OCI-LY7 (cell line): Measurements from ENCODE around the gene ANTKMT. TPM values are rescaled to one million over a fixed set of nuclear protein-coding genes. Genes with fewer than 3 reads are reported as not detected.

Experiments used
- BruUV-seq: library from RNA; stranded (reverse); fragments of 400-500 nt; replicated peaks from 2 replicates; lab custom pipeline; 2021; lab: Mats Ljungman, UMichigan
- CTCF ChIA-PET: fragments of 300-600 bp; sonication (Branson Sonifier 250); formaldehyde crosslinking; loops from one replicate; lab custom pipeline; 2022; ENCODE audit warnings: antibody characterized with exemption; ENCODE audit not compliant: unreplicated experiment; lab: Charles Lee
- POLR2A ChIA-PET: fragments of 300-600 bp; sonication (Branson Sonifier 250); formaldehyde crosslinking; loops from one replicate; lab custom pipeline; 2022; ENCODE audit warnings: antibody characterized with exemption; lab: Charles Lee
- DNase-seq: peaks from one replicate; pipeline ENCODE4 v3.0.0-alpha.2; 2015; ENCODE audit warnings: low spot score
- H2AFZ ChIP-seq: fragments of 200-600 bp; sonication (generic), shearing (Covaris generic); 2 replicates; pipeline ENCODE4 v1.6.1; 2014; ENCODE audit warnings: mild to moderate bottlenecking, antibody characterized with exemption, low read length, moderate library complexity
- H3K27ac ChIP-seq: fragments of 200-600 bp; sonication (generic); 2 replicates; pipeline ENCODE4 v1.5.1; 2014; ENCODE audit warnings: mixed run types, low read depth, mild to moderate bottlenecking, moderate library complexity, low read length, inconsistent platforms; ENCODE audit not compliant: poor library complexity, severe bottlenecking
- H3K36me3 ChIP-seq: fragments of 200-600 bp; sonication (generic); 2 replicates; pipeline ENCODE4 v1.6.1; 2014; ENCODE audit warnings: mild to moderate bottlenecking, antibody characterized with exemption, low read length, moderate library complexity, mixed read lengths; ENCODE audit not compliant: insufficient read depth
- H3K4me1 ChIP-seq: fragments of 200-600 bp; sonication (generic); 2 replicates; pipeline ENCODE4 v1.5.1; 2014; ENCODE audit warnings: mild to moderate bottlenecking, low read length; ENCODE audit not compliant: insufficient read depth, poor library complexity, severe bottlenecking
- H3K4me2 ChIP-seq: fragments of 200-600 bp; sonication (generic); 2 replicates; pipeline ENCODE4 v1.6.1; 2014; ENCODE audit warnings: mild to moderate bottlenecking, low read length
- H3K4me3 ChIP-seq: fragments of 200-600 bp; sonication (generic); 2 replicates; pipeline ENCODE4 v1.5.1; 2014; ENCODE audit warnings: mild to moderate bottlenecking, low read depth, low read length; ENCODE audit not compliant: poor library complexity, severe bottlenecking
- H3K79me2 ChIP-seq: fragments of 200-600 bp; sonication (generic); 2 replicates; pipeline ENCODE4 v1.6.1; 2016; ENCODE audit warnings: low read depth, mild to moderate bottlenecking, low read length, moderate library complexity, mixed read lengths; ENCODE audit not compliant: insufficient read depth
- H3K9me2 ChIP-seq: fragments of 200-600 bp; sonication (generic); 2 replicates; pipeline ENCODE4 v1.6.1; 2016; ENCODE audit warnings: mild to moderate bottlenecking, low read length, mixed read lengths; ENCODE audit not compliant: insufficient read depth
- H3K9me3 ChIP-seq: fragments of 200-600 bp; sonication (generic); 2 replicates; pipeline ENCODE4 v1.6.1; 2014; ENCODE audit warnings: mild to moderate bottlenecking, mixed run types, low read length, mixed read lengths
- H4K20me1 ChIP-seq: fragments of 200-600 bp; sonication (generic); 2 replicates; pipeline ENCODE4 v1.6.1; 2014; ENCODE audit warnings: mild to moderate bottlenecking, antibody characterized with exemption, low read length, moderate library complexity, mixed read lengths; ENCODE audit not compliant: insufficient read depth
- CTCF ChIP-seq: fragments of 200-600 bp; sonication (generic); conservative IDR thresholded peaks from 2 replicates; pipeline ENCODE4 v1.5.1; 2014; ENCODE audit warnings: mild to moderate bottlenecking, antibody characterized with exemption, low read length, moderate library complexity, mixed read lengths
- EZH2phosphoT487 ChIP-seq: fragments of 200-600 bp; sonication (generic); IDR thresholded peaks from 2 replicates; pipeline ENCODE4 v1.6.1; 2018; ENCODE audit warnings: low read depth, borderline replicate concordance, mild to moderate bottlenecking, mixed run types, antibody characterized with exemption, low read length, moderate library complexity, mixed read lengths
- intact Hi-C: fragments of 100-400 bp; cut with micrococcal nuclease; formaldehyde crosslinking; loops from one replicate; pipeline ENCODE4 v1.10.0; 2022; ENCODE audit not compliant: unreplicated experiment
- total RNA-seq, 2 experiments: library from RNA; depleted of rRNA in 1 of 2; stranded (reverse); fragments of >200 nt in 1 of 2; shearing (Covaris generic) in 1 of 2; gene quantifications; 2 replicates each; pipeline ENCODE4 v1.2.3, GENCODE V29; 2014 to 2022

The ANTKMT gene
- total RNA-seq, 2 experiments from 2014 or later = 46.5 to 51.3 TPM

DNA sequence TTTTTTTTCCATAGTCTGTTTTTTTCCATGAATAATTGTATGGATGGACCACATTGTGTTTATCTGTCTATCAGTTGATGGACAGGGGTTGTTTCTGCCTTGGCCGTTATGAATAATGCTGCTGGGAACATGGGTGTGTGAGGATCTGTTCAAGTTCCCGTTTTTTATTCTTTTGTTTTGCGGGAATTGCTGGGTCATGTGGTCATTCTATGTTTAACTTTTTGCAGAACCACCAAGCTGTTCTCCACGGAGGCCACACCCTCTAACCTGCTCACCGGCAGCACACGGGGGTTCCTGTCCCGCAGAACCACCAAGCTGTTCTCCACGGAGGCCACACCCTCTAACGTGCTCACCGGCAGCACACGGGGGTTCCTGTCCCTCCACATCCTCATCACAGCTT, 33.7 kb downstream of the ANTKMT start:
- H3K79me2 ChIP-seq = no peaks in the 10 kb centered on the region
- BruUV-seq = no TSS peak
- H3K4me2 ChIP-seq = no peak overlapping the region
- H3K4me3 ChIP-seq = no peak overlapping the region
- H3K27ac ChIP-seq = no peak overlapping the region
- TF ChIP-seq CTCF (no peak), EZH2phosphoT487 (no peak)
- no peak for DNase-seq
- intact Hi-C loops = no loop called here
- no peaks in the 10 kb centered on the region for H3K36me3 ChIP-seq
- ChIA-PET POLR2A (interaction anchor here (0.7 kb wide), 1 partner anchor 792 kb away, joined by 3 read pairs; no protein-coding TSS in a partner anchor), CTCF (no interaction called here)
- H3K4me1 ChIP-seq = no peaks in the 10 kb centered on the region
- no peaks in the 10 kb centered on the region for H3K9me2 ChIP-seq
- no peak overlapping the region for H2AFZ ChIP-seq
- H3K9me3 ChIP-seq = no peaks in the 10 kb centered on the region
- no peaks in the 10 kb centered on the region for H4K20me1 ChIP-seq

DNA sequence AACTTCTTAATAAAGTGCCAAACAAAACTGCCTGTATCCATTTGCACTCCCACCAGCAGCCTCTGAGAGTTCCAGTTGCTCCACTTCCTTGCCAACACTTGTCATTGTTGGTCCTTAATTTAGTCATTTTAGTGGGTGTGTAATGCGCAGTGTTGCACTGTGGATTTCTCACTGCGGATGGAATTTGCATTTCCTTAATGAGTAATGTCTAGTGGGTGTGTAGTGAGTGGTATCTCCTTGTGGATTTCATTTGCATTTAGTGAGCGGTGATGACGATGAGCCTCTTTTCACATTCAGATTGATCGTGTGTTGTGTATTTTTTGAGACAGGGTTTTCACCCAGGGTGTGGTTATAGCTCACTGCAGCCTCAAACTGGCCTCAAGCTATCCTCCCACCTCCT, 35.5 kb downstream of the ANTKMT start:
- Histone ChIP-seq H3K9me3 (no peaks in the 10 kb centered on the region), H3K27ac (no peak overlapping the region), H3K9me2 (no peaks in the 10 kb centered on the region), H3K4me2 (no peak overlapping the region), H4K20me1 (no peaks in the 10 kb centered on the region), H3K4me3 (no peak overlapping the region), H3K36me3 (no peaks in the 10 kb centered on the region), H2AFZ (no peak overlapping the region), H3K79me2 (no peaks in the 10 kb centered on the region), H3K4me1 (no peaks in the 10 kb centered on the region)
- POLR2A ChIA-PET = no interaction called here
- TF ChIP-seq CTCF (no peak), EZH2phosphoT487 (no peak)
- DNase-seq = no peak
- BruUV-seq = no TSS peak
- intact Hi-C loops = no loop called here
- CTCF ChIA-PET = no interaction called here

DNA sequence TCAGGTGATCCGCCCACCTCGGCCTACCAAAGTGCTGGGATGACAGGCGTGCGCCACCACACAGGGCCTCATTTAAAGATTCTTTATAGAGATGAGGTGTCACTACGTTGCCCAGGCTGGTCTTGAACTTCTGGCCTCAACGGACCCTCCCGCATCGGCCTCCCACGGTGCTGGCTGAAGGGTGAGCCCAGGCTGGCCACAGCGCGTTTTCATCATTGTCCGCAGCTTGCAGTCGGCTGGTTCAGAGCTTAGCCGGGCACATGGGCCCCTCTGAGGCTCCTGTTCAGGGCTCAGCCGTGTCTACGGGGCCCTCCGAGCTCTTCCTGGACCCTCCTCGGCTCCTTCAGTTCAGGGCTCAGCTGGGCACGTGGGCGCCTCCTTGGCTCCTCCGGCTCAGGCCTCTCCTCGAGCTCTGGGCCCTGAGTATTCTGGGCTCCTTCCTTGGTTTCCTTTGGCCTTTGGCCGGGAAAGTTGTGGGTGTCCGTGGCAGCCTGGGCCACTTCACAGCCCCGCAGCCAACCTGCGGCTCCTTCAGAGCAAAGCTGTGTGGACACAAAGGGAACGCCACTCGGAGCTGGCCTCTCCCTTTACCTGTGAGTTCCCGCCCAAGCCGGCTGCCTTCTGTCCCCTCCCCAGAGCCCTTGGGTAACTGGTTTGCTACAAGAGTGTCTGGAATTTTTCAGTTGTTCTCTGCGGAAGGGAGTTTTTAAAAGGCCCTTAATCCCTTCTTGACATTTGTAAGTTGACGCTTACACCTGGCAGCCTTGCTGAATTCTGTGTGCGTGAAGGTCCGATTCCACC, 38.4 kb downstream of the ANTKMT start:
- no peak overlapping the region for H3K4me3 ChIP-seq
- intact Hi-C loops = no loop called here
- BruUV-seq = no TSS peak
- POLR2A ChIA-PET = no interaction called here
- H3K9me3 ChIP-seq = no peaks in the 10 kb centered on the region
- H2AFZ ChIP-seq = no peak overlapping the region
- TF ChIP-seq EZH2phosphoT487 (no peak), CTCF (no peak)
- no peaks in the 10 kb centered on the region for H3K36me3 ChIP-seq
- CTCF ChIA-PET = no interaction called here
- H3K79me2 ChIP-seq = no peaks in the 10 kb centered on the region
- no peaks in the 10 kb centered on the region for H4K20me1 ChIP-seq
- no peaks in the 10 kb centered on the region for H3K4me1 ChIP-seq
- no peak overlapping the region for H3K27ac ChIP-seq
- H3K9me2 ChIP-seq = no peaks in the 10 kb centered on the region
- no peak overlapping the region for H3K4me2 ChIP-seq
- DNase-seq = no peak
